Heart right ventricle (tissue), 16 donors: ENCODE results near the gene HOXB6. TPM values are rescaled to one million over a fixed set of nuclear protein-coding genes. Genes with fewer than 3 reads are reported as not detected.

ENCODE experiments used
- ATAC-seq, 8 donors: fragments of 200-7000 bp; cut with Tn5 transposase; one replicate each; pipeline ENCODE4 v1.9.1; 2020; ENCODE audit warnings: mild to moderate bottlenecking in 8 of 8, moderate library complexity in 8 of 8, moderate number of reproducible peaks in 1 of 8
- DNase-seq, 2 donors: peaks; one replicate each; pipeline ENCODE4 v3.0.0-alpha.2; 2020
- H3K27ac ChIP-seq, 10 donors: fragments of 200-600 bp; sonication (generic) in 2 of 10; one replicate each; pipeline versions ENCODE4 v1.5.0 to v1.8.0; 2020 to 2022; ENCODE audit warnings: mild to moderate bottlenecking in 3 of 10
- H3K27me3 ChIP-seq, 7 donors: fragments of 200-600 bp; one replicate each; pipeline ENCODE4 v1.8.0; 2021 to 2022; ENCODE audit warnings: mild to moderate bottlenecking in 2 of 7
- H3K36me3 ChIP-seq, 9 donors: fragments of 200-600 bp; sonication (generic) in 1 of 9; one replicate each; pipeline versions ENCODE4 v1.5.0 to v1.8.0; 2020 to 2022; ENCODE audit warnings: mild to moderate bottlenecking in 2 of 9
- H3K4me1 ChIP-seq, 9 donors: fragments of 200-600 bp; sonication (generic) in 1 of 9; one replicate each; pipeline versions ENCODE4 v1.5.0 to v1.8.0; 2020 to 2022; ENCODE audit warnings: mild to moderate bottlenecking in 4 of 9
- H3K4me3 ChIP-seq, 10 donors: fragments of 200-600 bp; sonication (generic) in 2 of 10; one replicate each; pipeline versions ENCODE4 v1.5.0 to v1.8.0; 2020 to 2022; ENCODE audit warnings: mild to moderate bottlenecking in 7 of 10, moderate library complexity in 2 of 10
- H3K9me3 ChIP-seq, 11 donors: fragments of 200-600 bp in 10 of 11; sonication (generic) in 2 of 11; one replicate each; pipeline versions ENCODE4 v1.5.0 to v1.8.0; 2013 to 2022; ENCODE audit warnings: mild to moderate bottlenecking in 2 of 11, control low read depth in 1 of 11, moderate library complexity in 1 of 11
- CTCF ChIP-seq, 9 donors: fragments of 200-600 bp; sonication (generic) in 2 of 9; IDR thresholded peaks; one replicate each; pipeline versions ENCODE4 v1.5.0 to v1.8.0; 2021 to 2022; ENCODE audit warnings: antibody characterized with exemption in 9 of 9, mild to moderate bottlenecking in 5 of 9, moderate library complexity in 1 of 9
- WGBS, 2 donors: extraction: QIAGEN DNeasy Blood & Tissue Kit; methylation state at CpG; one replicate each; pipeline ENCODE4 v1.1.7; 2013; ENCODE audit warnings: inconsistent platforms in 1 of 2; 5-methylcytosine and 5-hydroxymethylcytosine counted together
- intact Hi-C, 10 donors: fragments of 100-400 bp; cut with DNase I; formaldehyde crosslinking; loops; one replicate each; pipeline versions ENCODE4 v1.11.1 to v1.14.2; 2022
- polyA plus RNA-seq, 2 donors: library from polyadenylated mRNA; stranded (reverse); fragments of 200-250 nt; gene quantifications; one replicate each; pipeline ENCODE4 v1.2.3, GENCODE V29; 2013
- total RNA-seq, 10 donors: library from RNA; stranded (reverse); fragmentation: NEBNext Ultra II Directional in 3 of 10; extraction: Animal tissue kit (Norgen Biotek cat#: 25700) in 3 of 10; gene quantifications; one replicate each; pipeline versions ENCODE4 v1.2.1 to v1.2.4, GENCODE V29; 2021 to 2023
- donor health status: Arrhythmogenic right ventricular cardiomyopathy.
- donor health status: ischemic (EF 13 %, LVEDD 7.1; RV severe dilation, severe dysfunction).
- donor health status: healthy with polysubstance abuse.
- donor health status: DM: no; HTN: yes; CAD: no.
- donor health status: DM: no; HTN: no; CAD: no.
- donor health status: ischemic (EF 25% LVEDD 6.9; RV normal size, moderate dysfunction).
- donor health status: ischemic (EF 25% LVEDD 5.7; RV mildly dilated, moderate dysfunction).
- donor health status: healthy.
- donor health status: DM: yes; HTN: yes; CAD: no.
- donor health status: Ischemic cardiomyopathy.
- donor health status: ischemic (EF 35%, LVEDD 5.7; RV mildly dilated, moderate dysfunction).
- donor health status: nonischemic (EF 11% LVEDD 7.7; RV severe dilation, severe dysfunction).
- donor health status: DM: yes; HTN: yes; CAD: no.
- donor health status: PGD.
- donor health status: ischemic (EF 29% LVEDD 5.4; RV normal size, mild dysfunction).
- donor health status: nonischemic (EF 23%, LVEDD 6.1; RV moderate dilation, normal function).

The HOXB6 gene
- total and polyA plus RNA-seq, 12 donors = 0.14 to 1.2 (median 0.41) TPM; not detected in 2

GRCh38 chr17:48646183-48647102 lies 41.7 kb upstream of the HOXB6 start:
- Histone ChIP-seq H3K4me3 (peak overlapping the region in 2 of 10 donors; percentile 6 to 48), H3K9me3 (no peaks in the 10 kb centered on the region), H3K36me3 (no peaks in the 10 kb centered on the region), H3K4me1 (peaks cover 0 to 20% (median 4%) of the 10 kb centered on the region in 9 donors), H3K27me3 (peaks cover 33 to 99% (median 98%) of the 10 kb centered on the region in 7 donors), H3K27ac (no peak overlapping the region)
- no peak for ATAC-seq
- no peak for DNase-seq
- intact Hi-C loops = no loop called here
- TF ChIP-seq CTCF (IDR thresholded peaks at IDR 0.05) = no peak
- WGBS, 2 donors = 1 to 2% methylated on average over 80 of the region's 80 CpGs

- no peak for ATAC-seq
- TF ChIP-seq CTCF (IDR thresholded peaks at IDR 0.05) = no peak
- no peak overlapping the region for H3K27ac ChIP-seq
- 12 to 19% methylated on average over 14 of the region's 14 CpGs for WGBS, 2 donors
- H3K36me3 ChIP-seq = no peaks in the 10 kb centered on the region
- H3K4me1 ChIP-seq = peaks cover 0 to 20% (median 4%) of the 10 kb centered on the region in 9 donors
- peaks cover 39 to 100% (median 99%) of the 10 kb centered on the region in 7 donors for H3K27me3 ChIP-seq
- no peak for DNase-seq
- intact Hi-C loops = no loop called here
- no peaks in the 10 kb centered on the region for H3K9me3 ChIP-seq
- H3K4me3 ChIP-seq = no peak overlapping the region
These were observed 40.9 kb upstream of the HOXB6 start for GRCh38 chr17:48645639-48646182.

- Histone ChIP-seq H3K4me1 (peaks cover 0 to 20% (median 4%) of the 10 kb centered on the region in 9 donors), H3K27me3 (peaks cover 39 to 100% (median 99%) of the 10 kb centered on the region in 7 donors), H3K27ac (no peak overlapping the region), H3K9me3 (no peaks in the 10 kb centered on the region), H3K36me3 (no peaks in the 10 kb centered on the region), H3K4me3 (no peak overlapping the region)
- intact Hi-C loops = no loop called here
- WGBS, 2 donors = 23 to 25% methylated on average over 6 of the region's 6 CpGs
- no peak for TF ChIP-seq CTCF (IDR thresholded peaks at IDR 0.05)
- no peak for DNase-seq
- ATAC-seq = no peak
These were observed 40.2 kb upstream of the HOXB6 start for GRCh38 chr17:48644910-48645557.

- Histone ChIP-seq H3K9me3 (no peaks in the 10 kb centered on the region), H3K4me1 (peaks cover 0 to 20% (median 4%) of the 10 kb centered on the region in 9 donors), H3K27ac (no peak overlapping the region), H3K36me3 (no peaks in the 10 kb centered on the region), H3K4me3 (no peak overlapping the region), H3K27me3 (peaks cover 41 to 100% (median 100%) of the 10 kb centered on the region in 7 donors)
- no peak for TF ChIP-seq CTCF (IDR thresholded peaks at IDR 0.05)
- ATAC-seq = no peak
- no peak for DNase-seq
- intact Hi-C loops = no loop called here
- 67 to 69% methylated on average over 1 of the region's 1 CpG for WGBS, 2 donors
These were observed 39.4 kb upstream of the HOXB6 start for GRCh38 chr17:48644159-48644558.
